Gastroesophageal sphincter (tissue), 4 donors: ENCODE results near the gene CDH13. TPM values are rescaled to one million over a fixed set of nuclear protein-coding genes. Genes with fewer than 3 reads are reported as not detected.

Source experiments
- ATAC-seq: fragments of 150-250 bp; one replicate; pipeline ENCODE4 v1.9.1; 2016; ENCODE audit warnings: mild to moderate bottlenecking, moderate library complexity
- H3K27ac ChIP-seq, 4 donors: fragments of 200-600 bp; sonication (generic) in 3 of 4; 1 replicate in 3 of 4; 2 replicates in 1 of 4; pipeline ENCODE4 v1.5.1; 2016 to 2019
- H3K27me3 ChIP-seq: fragments of 200-600 bp; sonication (generic); one replicate; pipeline ENCODE4 v1.5.1; 2019
- H3K36me3 ChIP-seq, 2 donors: fragments of 200-600 bp; sonication (generic); one replicate each; pipeline ENCODE4 v1.5.1; 2019; ENCODE audit warnings: control low read depth in 1 of 2
- H3K4me1 ChIP-seq, 3 donors: fragments of 200-600 bp; sonication (generic); 1 replicate in 2 of 3; 2 replicates in 1 of 3; pipeline ENCODE4 v1.5.1; 2016 to 2019; ENCODE audit warnings: control low read depth in 2 of 3
- H3K4me3 ChIP-seq, 2 donors: fragments of 200-600 bp; sonication (generic); one replicate each; pipeline ENCODE4 v1.5.1; 2019; ENCODE audit warnings: mild to moderate bottlenecking in 1 of 2, moderate library complexity in 1 of 2
- H3K9me3 ChIP-seq, 3 donors: fragments of 200-600 bp; sonication (generic); one replicate each; pipeline ENCODE4 v1.5.1; 2017 to 2019; ENCODE audit warnings: control low read depth in 2 of 3
- CTCF ChIP-seq, 4 experiments: fragments of 200-600 bp in 2 of 4; fragments of 450-650 bp in 2 of 4; sonication (generic) in 1 of 4; IDR thresholded peaks; one replicate each; pipeline ENCODE4 v1.5.1; 2017 to 2019; ENCODE audit warnings: antibody characterized with exemption in 4 of 4, mild to moderate bottlenecking in 2 of 4, moderate library complexity in 2 of 4
- EP300 ChIP-seq: sonication (generic); formaldehyde crosslinking; IDR thresholded peaks from one replicate; pipeline ENCODE4 v1.6.1; 2017; ENCODE audit warnings: antibody characterized with exemption, mild to moderate bottlenecking
- POLR2A ChIP-seq, 2 donors: fragments of 450-650 bp; IDR thresholded peaks; one replicate each; pipeline ENCODE4 v1.6.1; 2017; ENCODE audit warnings: antibody characterized with exemption in 2 of 2, mild to moderate bottlenecking in 2 of 2, moderate library complexity in 1 of 2
- POLR2AphosphoS5 ChIP-seq: sonication (generic); formaldehyde crosslinking; IDR thresholded peaks from one replicate; pipeline ENCODE4 v1.6.1; 2017; ENCODE audit warnings: antibody characterized with exemption
- WGBS, 2 donors: methylation state at CpG; one replicate each; pipeline ENCODE4 v1.1.5; 2018; ENCODE audit warnings: low coverage in 1 of 2; 5-methylcytosine and 5-hydroxymethylcytosine counted together
- total RNA-seq, 4 donors: library from RNA; depleted of rRNA; stranded (reverse); fragments of >200 nt; gene quantifications; one replicate each; pipeline ENCODE4 v1.1.0, GENCODE V29; 2016

The CDH13 gene
- total RNA-seq, 4 donors from 2014 or later = 4.2 to 22.3 (median 11.4) TPM

GRCh38 chr16:82767198-82767597 is 140.4 kb downstream of the CDH13 start:
- no peaks in the 10 kb centered on the region for H3K9me3 ChIP-seq
- peaks cover 0 to 5% (median 0%) of the 10 kb centered on the region in 3 donors for H3K4me1 ChIP-seq
- 79 to 80% methylated on average over 3 of the region's 3 CpGs for WGBS, 2 donors
- H3K36me3 ChIP-seq = no peaks in the 10 kb centered on the region
- no peak overlapping the region for H3K4me3 ChIP-seq
- peaks cover 6% of the 10 kb centered on the region for H3K27me3 ChIP-seq
- no peak overlapping the region for H3K27ac ChIP-seq
- ATAC-seq = no peak
- TF ChIP-seq POLR2AphosphoS5 (no peak), CTCF (IDR thresholded peaks at IDR 0.05) (no peak), POLR2A (IDR thresholded peaks at IDR 0.05) (no peak), EP300 (no peak)

GRCh38 chr16:82767808-82768207 is 141.0 kb downstream of the CDH13 start:
- Histone ChIP-seq H3K27ac (no peak overlapping the region), H3K27me3 (peaks cover 8% of the 10 kb centered on the region), H3K4me1 (no peaks in the 10 kb centered on the region), H3K4me3 (no peak overlapping the region), H3K9me3 (no peaks in the 10 kb centered on the region), H3K36me3 (no peaks in the 10 kb centered on the region)
- ATAC-seq = no peak
- WGBS, 2 donors = 65 to 90% methylated on average over 4 of the region's 4 CpGs
- TF ChIP-seq EP300 (no peak), POLR2AphosphoS5 (no peak), CTCF (IDR thresholded peaks at IDR 0.05) (no peak), POLR2A (IDR thresholded peaks at IDR 0.05) (no peak)

DNA sequence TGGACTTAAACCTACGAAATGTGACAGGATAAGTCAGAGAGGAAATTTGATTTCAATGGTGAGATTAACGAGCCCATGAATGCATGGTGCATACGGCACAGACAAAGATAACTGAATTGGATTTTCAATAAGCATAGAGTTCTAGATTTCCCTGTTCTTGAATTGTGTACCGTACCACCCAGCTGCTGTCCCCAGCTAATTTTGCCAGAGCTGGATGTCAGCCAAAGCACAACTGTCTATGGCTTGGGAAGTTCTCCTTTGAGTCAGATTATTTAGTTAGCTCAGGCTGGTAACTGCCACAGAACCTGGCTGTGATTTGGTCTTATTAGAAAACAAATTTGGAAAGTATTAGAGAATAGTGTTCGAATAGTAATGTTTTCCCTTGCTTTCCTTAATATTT is 143.1 kb downstream of the CDH13 start:
- H3K9me3 ChIP-seq = no peaks in the 10 kb centered on the region
- H3K27me3 ChIP-seq = peaks cover 8% of the 10 kb centered on the region
- H3K36me3 ChIP-seq = no peaks in the 10 kb centered on the region
- H3K4me1 ChIP-seq = no peaks in the 10 kb centered on the region
- 68 to 71% methylated on average over 4 to 5 of the region's 5 CpGs for WGBS, 2 donors
- H3K27ac ChIP-seq = no peak overlapping the region
- no peak overlapping the region for H3K4me3 ChIP-seq
- no peak for ATAC-seq
- TF ChIP-seq POLR2AphosphoS5 = no peak
- TF ChIP-seq CTCF (IDR thresholded peaks at IDR 0.05) = no peak
- TF ChIP-seq POLR2A (IDR thresholded peaks at IDR 0.05) = no peak
- TF ChIP-seq EP300 = no peak

DNA sequence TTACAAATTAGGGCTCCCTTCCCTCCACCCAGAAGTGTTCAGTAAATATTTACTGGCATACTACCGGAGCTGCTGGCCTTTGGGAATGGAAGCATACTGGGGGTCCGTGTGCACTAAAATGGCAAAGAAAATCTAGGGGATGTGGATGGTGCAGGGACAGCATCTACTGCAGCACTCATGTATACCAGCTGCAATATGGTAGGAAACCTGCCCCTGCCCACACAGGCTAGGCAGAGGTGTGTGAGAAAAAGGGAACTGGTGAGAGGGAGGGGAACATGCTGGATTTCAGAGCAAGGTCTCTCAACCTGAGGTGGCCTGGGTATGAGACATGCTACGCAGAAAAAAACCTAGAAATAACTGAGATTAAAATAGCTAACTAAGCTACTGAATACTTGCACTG is 145.4 kb downstream of the CDH13 start:
- no peaks in the 10 kb centered on the region for H3K4me1 ChIP-seq
- no peak overlapping the region for H3K27ac ChIP-seq
- H3K36me3 ChIP-seq = no peaks in the 10 kb centered on the region
- H3K4me3 ChIP-seq = no peak overlapping the region
- TF ChIP-seq EP300 (no peak), POLR2AphosphoS5 (no peak), POLR2A (IDR thresholded peaks at IDR 0.05) (no peak), CTCF (IDR thresholded peaks at IDR 0.05) (no peak)
- H3K27me3 ChIP-seq = peaks cover 8% of the 10 kb centered on the region
- H3K9me3 ChIP-seq = no peaks in the 10 kb centered on the region
- 55 to 80% methylated on average over 2 of the region's 3 CpGs for WGBS, 2 donors
- ATAC-seq = no peak

- no peak for ATAC-seq
- H3K36me3 ChIP-seq = no peaks in the 10 kb centered on the region
- no peaks in the 10 kb centered on the region for H3K9me3 ChIP-seq
- peaks cover 14% of the 10 kb centered on the region for H3K27me3 ChIP-seq
- no peak for TF ChIP-seq POLR2A (IDR thresholded peaks at IDR 0.05)
- TF ChIP-seq CTCF (IDR thresholded peaks at IDR 0.05) = no peak
- TF ChIP-seq EP300 = no peak
- TF ChIP-seq POLR2AphosphoS5 = no peak
- WGBS, 2 donors = 20 to 56% methylated on average over 1 of the region's 1 CpG
- H3K4me1 ChIP-seq = no peaks in the 10 kb centered on the region
- H3K4me3 ChIP-seq = no peak overlapping the region
- no peak overlapping the region for H3K27ac ChIP-seq
These were observed 146.2 kb downstream of the CDH13 start for GRCh38 chr16:82773018-82773417.
